Neuronal stem cell (in vitro differentiated cells): ENCODE results near the gene MAST4.
A peak's percentile ranks its signal among the peaks of the same experiment; 100 is the strongest.

Source experiments
- DNase-seq: peaks from one replicate; pipeline ENCODE4 v3.0.0-alpha.2; 2013; ENCODE audit warnings: low spot score
- H2AFZ ChIP-seq: one replicate; pipeline ENCODE4 v1.6.1; 2013; ENCODE audit warnings: mild to moderate bottlenecking, low read length, inconsistent platforms
- H2AK5ac ChIP-seq: 2 replicates; pipeline ENCODE4 v1.6.1; 2013; ENCODE audit warnings: low read depth, mild to moderate bottlenecking, inconsistent platforms, low read length, moderate library complexity, mixed read lengths
- H2BK120ac ChIP-seq: 2 replicates; pipeline ENCODE4 v1.6.1; 2013; ENCODE audit warnings: low read depth, mild to moderate bottlenecking, inconsistent platforms, low read length, moderate library complexity, mixed read lengths
- H2BK12ac ChIP-seq: one replicate; pipeline ENCODE4 v1.6.1; 2013; ENCODE audit warnings: low read length, inconsistent platforms
- H2BK15ac ChIP-seq: 2 replicates; pipeline ENCODE4 v1.6.1; 2013; ENCODE audit warnings: mild to moderate bottlenecking, low read length, inconsistent platforms, mixed read lengths
- H2BK5ac ChIP-seq: one replicate; pipeline ENCODE4 v1.6.1; 2013; ENCODE audit warnings: inconsistent platforms, mild to moderate bottlenecking, low read length, moderate library complexity
- H3K14ac ChIP-seq: one replicate; pipeline ENCODE4 v1.6.1; 2013; ENCODE audit warnings: low read length, inconsistent platforms
- H3K18ac ChIP-seq: 2 replicates; pipeline ENCODE4 v1.6.1; 2013; ENCODE audit warnings: low read length, inconsistent platforms
- H3K23ac ChIP-seq: 2 replicates; pipeline ENCODE4 v1.6.1; 2013; ENCODE audit warnings: low read depth, mild to moderate bottlenecking, mixed read lengths, low read length, inconsistent platforms; ENCODE audit not compliant: poor library complexity
- H3K27ac ChIP-seq: replicated peaks from 3 replicates; pipeline ENCODE4 v1.5.1; 2013; ENCODE audit warnings: low read length, inconsistent platforms
- H3K27me3 ChIP-seq, 3 experiments: 2 replicates each; pipeline ENCODE4 v1.6.1; 2013; ENCODE audit warnings: low read length in 3 of 3, mild to moderate bottlenecking in 2 of 3, inconsistent platforms in 1 of 3, low read depth in 1 of 3, mixed read lengths in 1 of 3, moderate library complexity in 1 of 3; ENCODE audit not compliant: control insufficient read depth in 3 of 3, insufficient read depth in 3 of 3
- H3K36me3 ChIP-seq, 2 donors: replicated peaks in 1 of 2; 2 replicates each; pipeline ENCODE4 v1.6.1; 2013; ENCODE audit warnings: low read length in 2 of 2; ENCODE audit not compliant: control insufficient read depth in 2 of 2, insufficient read depth in 2 of 2
- H3K4ac ChIP-seq: 2 replicates; pipeline ENCODE4 v1.6.1; 2013; ENCODE audit warnings: inconsistent platforms, mild to moderate bottlenecking, low read length, moderate library complexity
- H3K4me1 ChIP-seq, 2 donors: 1 replicate in 1 of 2; 2 replicates in 1 of 2; pipeline ENCODE4 v1.6.1; 2013; ENCODE audit warnings: low read length in 2 of 2, low read depth in 1 of 2; ENCODE audit not compliant: control insufficient read depth in 2 of 2, insufficient read depth in 1 of 2
- H3K4me2 ChIP-seq: one replicate; pipeline ENCODE4 v1.6.1; 2013; ENCODE audit warnings: mild to moderate bottlenecking, low read length, inconsistent platforms; ENCODE audit not compliant: insufficient read depth, poor library complexity, severe bottlenecking
- H3K4me3 ChIP-seq, 2 donors: 2 replicates each; pipeline ENCODE4 v1.5.1; 2013; ENCODE audit warnings: low read length in 2 of 2, mild to moderate bottlenecking in 2 of 2, inconsistent platforms in 1 of 2, moderate library complexity in 1 of 2
- H3K79me1 ChIP-seq: one replicate; pipeline ENCODE4 v1.6.1; 2013; ENCODE audit warnings: low read depth, mild to moderate bottlenecking, inconsistent platforms, low read length, moderate library complexity
- H3K9ac ChIP-seq: one replicate; pipeline ENCODE4 v1.6.1; 2013; ENCODE audit warnings: mild to moderate bottlenecking, low read depth, low read length, inconsistent platforms; ENCODE audit not compliant: poor library complexity
- H3K9me3 ChIP-seq, 2 donors: replicated peaks in 1 of 2; 2 replicates each; pipeline versions ENCODE3 to v1.6.1; 2013; ENCODE audit warnings: low read length in 2 of 2, mild to moderate bottlenecking in 2 of 2, inconsistent platforms in 1 of 2, low read depth in 1 of 2, mixed read lengths in 1 of 2, moderate library complexity in 1 of 2; ENCODE audit not compliant: control insufficient read depth in 2 of 2, insufficient read depth in 1 of 2
- H4K8ac ChIP-seq: one replicate; pipeline ENCODE4 v1.6.1; 2013; ENCODE audit warnings: low read depth, mild to moderate bottlenecking, inconsistent platforms, low read length, moderate library complexity
- H4K91ac ChIP-seq: one replicate; pipeline ENCODE4 v1.6.1; 2013; ENCODE audit warnings: low read length, low read depth, mild to moderate bottlenecking, inconsistent platforms; ENCODE audit not compliant: poor library complexity
- WGBS, 2 donors: extraction: QIAGEN DNeasy Blood & Tissue Kit; methylation state at CpG; one replicate each; pipeline ENCODE4 v1.1.7; 2013; ENCODE audit warnings: missing lambda C conversion rate in 2 of 2, mixed read lengths in 1 of 2; ENCODE audit not compliant: insufficient read length in 2 of 2, insufficient replicate concordance in 1 of 2; ENCODE audit errors: extremely low coverage in 2 of 2; 5-methylcytosine and 5-hydroxymethylcytosine counted together

The MAST4 gene

DNA sequence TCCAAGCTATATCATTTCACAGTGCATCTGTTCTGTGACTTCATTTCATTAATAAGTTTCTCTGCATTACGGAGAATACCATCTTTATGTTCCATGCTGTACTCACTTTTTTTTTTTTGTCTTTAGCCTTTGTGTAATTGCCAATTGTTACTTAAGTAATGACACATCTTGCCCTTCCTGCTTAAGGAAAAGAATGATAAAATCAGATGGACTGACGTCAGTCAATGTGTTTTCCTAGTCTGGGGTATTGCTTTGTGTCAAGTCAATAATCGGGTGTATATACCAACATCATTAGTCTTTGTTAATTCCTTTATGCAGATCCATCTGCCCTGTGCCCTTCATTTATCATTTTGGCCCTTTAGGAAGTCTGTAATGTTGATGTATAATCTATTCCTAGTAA, 466.9 kb downstream of the MAST4 start:
- Histone ChIP-seq H4K8ac (no peak overlapping the region), H3K14ac (no peak overlapping the region), H3K4me3 (no peak overlapping the region), H2BK12ac (no peak overlapping the region), H3K9me3 (no peaks in the 10 kb centered on the region), H3K79me1 (no peaks in the 10 kb centered on the region), H2AK5ac (no peak overlapping the region), H3K27ac (no peak overlapping the region), H3K27me3 (no peaks in the 10 kb centered on the region), H2BK120ac (no peak overlapping the region), H2BK15ac (no peak overlapping the region), H3K4me1 (peaks cover 0 to 7% of the 10 kb centered on the region in 2 donors), H3K36me3 (no peaks in the 10 kb centered on the region), H3K4me2 (no peak overlapping the region), H2BK5ac (no peak overlapping the region), H4K91ac (no peak overlapping the region), H3K23ac (no peak overlapping the region), H3K4ac (no peak overlapping the region), H3K18ac (no peak overlapping the region), H3K9ac (no peak overlapping the region), H2AFZ (no peak overlapping the region)
- DNase-seq = no peak
- WGBS, 2 donors = no CpG with 5 or more reads among the region's 3 CpGs

DNA sequence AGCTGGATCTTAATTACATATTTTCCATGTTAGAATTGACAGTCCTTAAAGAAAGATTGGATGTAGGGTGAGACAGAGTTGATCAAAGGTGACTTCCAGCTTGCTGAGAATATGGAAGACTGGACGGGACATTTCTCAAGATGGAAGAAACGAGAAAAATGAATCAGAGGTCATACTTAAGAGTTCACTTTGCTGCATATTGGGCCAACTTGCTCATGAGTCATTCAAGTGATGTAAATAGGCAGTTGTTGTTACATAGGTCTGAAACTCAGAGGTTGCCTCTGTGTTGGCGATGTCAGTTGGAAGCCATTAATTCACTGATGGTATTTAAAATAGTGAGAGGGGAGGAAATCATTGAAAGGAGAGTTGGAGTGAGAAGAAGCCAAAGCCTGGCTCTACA, 467.6 kb downstream of the MAST4 start:
- H3K27me3 ChIP-seq = no peaks in the 10 kb centered on the region
- no peak overlapping the region for H2BK15ac ChIP-seq
- H3K9me3 ChIP-seq = no peaks in the 10 kb centered on the region
- H3K23ac ChIP-seq = no peak overlapping the region
- no peak overlapping the region for H3K4ac ChIP-seq
- H2AK5ac ChIP-seq = no peak overlapping the region
- H2BK5ac ChIP-seq = no peak overlapping the region
- no peak overlapping the region for H3K4me2 ChIP-seq
- H3K14ac ChIP-seq = no peak overlapping the region
- H4K8ac ChIP-seq = no peak overlapping the region
- WGBS, 2 donors = no CpG with 5 or more reads among the region's 3 CpGs
- H3K36me3 ChIP-seq = no peaks in the 10 kb centered on the region
- no peak overlapping the region for H2BK12ac ChIP-seq
- H3K27ac ChIP-seq = no peak overlapping the region
- H3K79me1 ChIP-seq = no peaks in the 10 kb centered on the region
- H3K4me3 ChIP-seq = no peak overlapping the region
- no peak overlapping the region for H3K9ac ChIP-seq
- no peak overlapping the region for H4K91ac ChIP-seq
- H3K4me1 ChIP-seq = peaks cover 0 to 6% of the 10 kb centered on the region in 2 donors
- DNase-seq = no peak
- no peak overlapping the region for H3K18ac ChIP-seq
- no peak overlapping the region for H2BK120ac ChIP-seq
- no peak overlapping the region for H2AFZ ChIP-seq

DNA sequence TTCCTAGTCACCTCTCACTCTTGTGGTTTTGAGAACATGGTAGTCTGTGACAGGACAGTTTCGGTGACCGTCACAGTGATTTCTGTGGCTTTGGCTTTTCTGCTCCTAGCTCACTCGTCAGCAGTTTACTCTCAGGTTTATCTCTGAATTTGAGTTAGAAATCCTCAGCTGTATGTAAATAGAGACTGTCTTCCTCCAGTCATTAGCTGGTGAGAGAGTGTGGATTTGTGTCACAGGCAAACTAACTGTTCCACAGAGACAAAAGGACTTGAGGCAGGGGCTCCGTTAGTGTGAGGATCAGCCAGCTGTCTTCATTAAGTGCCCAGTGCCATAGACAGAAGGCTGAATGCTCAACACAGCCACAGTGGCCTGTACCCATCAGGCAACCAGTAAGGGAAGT, 469.0 kb downstream of the MAST4 start:
- no peak overlapping the region for H2BK15ac ChIP-seq
- no peak overlapping the region for H3K4ac ChIP-seq
- H2BK120ac ChIP-seq = no peak overlapping the region
- no peak overlapping the region for H3K9ac ChIP-seq
- H4K91ac ChIP-seq = no peak overlapping the region
- no peak overlapping the region for H3K18ac ChIP-seq
- H3K23ac ChIP-seq = no peak overlapping the region
- no peaks in the 10 kb centered on the region for H3K27me3 ChIP-seq
- H4K8ac ChIP-seq = no peak overlapping the region
- peak overlapping the region; percentile 10 for H2AFZ ChIP-seq
- H3K36me3 ChIP-seq = no peaks in the 10 kb centered on the region
- no peaks in the 10 kb centered on the region for H3K9me3 ChIP-seq
- H2BK12ac ChIP-seq = no peak overlapping the region
- H3K14ac ChIP-seq = no peak overlapping the region
- no peak overlapping the region for H3K4me3 ChIP-seq
- no peak for DNase-seq
- H3K4me1 ChIP-seq = peaks cover 4 to 10% of the 10 kb centered on the region in 2 donors
- H3K27ac ChIP-seq = no peak overlapping the region
- H3K4me2 ChIP-seq = no peak overlapping the region
- H2AK5ac ChIP-seq = no peak overlapping the region
- no peak overlapping the region for H2BK5ac ChIP-seq
- WGBS, 2 donors = no CpG with 5 or more reads among the region's 4 CpGs
- no peaks in the 10 kb centered on the region for H3K79me1 ChIP-seq

DNA sequence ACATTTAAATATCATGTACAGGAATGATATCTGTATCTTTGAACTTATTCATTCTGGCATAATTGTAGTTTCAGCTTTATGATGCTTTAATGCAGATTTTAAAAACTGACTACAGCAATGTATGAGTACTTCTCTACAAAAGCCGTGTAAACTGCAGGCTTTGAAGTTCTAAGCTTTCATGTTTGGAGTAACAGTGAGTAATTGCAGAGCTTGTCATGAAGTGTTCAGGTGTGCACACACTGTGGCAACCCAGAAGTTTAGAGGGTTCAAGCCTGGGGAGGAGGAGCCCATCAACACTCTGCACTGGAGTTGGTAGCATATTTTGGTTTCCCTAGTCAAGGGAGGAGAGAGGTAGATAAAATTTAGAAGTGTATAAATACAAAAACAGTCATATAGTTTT, 469.5 kb downstream of the MAST4 start:
- Histone ChIP-seq H3K4me1 (peaks cover 4 to 10% of the 10 kb centered on the region in 2 donors), H3K14ac (no peak overlapping the region), H3K4me3 (no peak overlapping the region), H3K36me3 (no peaks in the 10 kb centered on the region), H3K79me1 (no peaks in the 10 kb centered on the region), H2AK5ac (no peak overlapping the region), H3K9ac (no peak overlapping the region), H3K4ac (no peak overlapping the region), H2BK5ac (no peak overlapping the region), H2AFZ (no peak overlapping the region), H4K91ac (no peak overlapping the region), H3K9me3 (no peaks in the 10 kb centered on the region), H2BK15ac (no peak overlapping the region), H3K18ac (no peak overlapping the region), H2BK120ac (no peak overlapping the region), H3K27me3 (no peaks in the 10 kb centered on the region), H2BK12ac (no peak overlapping the region), H4K8ac (no peak overlapping the region), H3K27ac (no peak overlapping the region), H3K23ac (no peak overlapping the region), H3K4me2 (no peak overlapping the region)
- no CpG with 5 or more reads among the region's 1 CpG for WGBS, 2 donors
- no peak for DNase-seq
